MM.1S (cell line): Measurements from ENCODE around the gene KEAP1.
A peak's percentile ranks its signal among the peaks of the same experiment; 100 is the strongest.

ENCODE experiments used
- DNase-seq: peaks from one replicate; pipeline ENCODE4 v3.0.0-alpha.2; 2015
- H2AFZ ChIP-seq: fragments of 300-600 bp; sonication (generic); 2 replicates; pipeline ENCODE4 v1.6.0; 2016; ENCODE audit warnings: antibody characterized with exemption, low read length
- H3F3A ChIP-seq: fragments of 300-600 bp; sonication (generic); 2 replicates; pipeline ENCODE4 v1.6.1; 2016; ENCODE audit warnings: mild to moderate bottlenecking, antibody characterized with exemption, low read length, moderate library complexity, mixed read lengths; ENCODE audit not compliant: insufficient read depth
- H3K27ac ChIP-seq: fragments of 300-600 bp; sonication (generic); 2 replicates; pipeline ENCODE4 v1.5.1; 2016; ENCODE audit warnings: mild to moderate bottlenecking, low read length
- H3K27me3 ChIP-seq: fragments of 300-600 bp; sonication (generic); replicated peaks from 2 replicates; pipeline ENCODE4 v1.6.0; 2016; ENCODE audit warnings: low read length; ENCODE audit not compliant: insufficient read depth
- H3K36me3 ChIP-seq: fragments of 300-600 bp; sonication (generic); replicated peaks from 2 replicates; pipeline ENCODE4 v1.6.1; 2016; ENCODE audit warnings: mild to moderate bottlenecking, low read length, mixed read lengths; ENCODE audit not compliant: insufficient read depth
- H3K4me1 ChIP-seq: fragments of 300-600 bp; sonication (generic); 2 replicates; pipeline ENCODE4 v1.6.1; 2016; ENCODE audit warnings: low read length, mixed read lengths
- H3K4me2 ChIP-seq: fragments of 300-600 bp; sonication (generic); 2 replicates; pipeline ENCODE4 v1.6.0; 2016; ENCODE audit warnings: low read depth, low read length
- H3K4me3 ChIP-seq: fragments of 300-600 bp; sonication (generic); 2 replicates; pipeline ENCODE4 v1.5.1; 2016; ENCODE audit warnings: low read length, mixed read lengths
- H3K79me2 ChIP-seq: fragments of 300-600 bp; sonication (generic); 2 replicates; pipeline ENCODE4 v1.6.1; 2016; ENCODE audit warnings: mixed run types, low read length, mixed read lengths
- H3K9ac ChIP-seq: fragments of 300-600 bp; sonication (generic); 2 replicates; pipeline ENCODE4 v1.6.1; 2016; ENCODE audit warnings: low read length, mixed read lengths
- H3K9me2 ChIP-seq: fragments of 300-600 bp; sonication (generic); replicated peaks from 2 replicates; pipeline ENCODE4 v1.6.1; 2016; ENCODE audit warnings: mild to moderate bottlenecking, low read length, mixed read lengths; ENCODE audit not compliant: insufficient read depth
- H3K9me3 ChIP-seq: fragments of 300-600 bp; sonication (generic); replicated peaks from 2 replicates; pipeline ENCODE4 v1.6.1; 2016; ENCODE audit warnings: mild to moderate bottlenecking, low read length, mixed read lengths; ENCODE audit not compliant: insufficient read depth
- H4K20me1 ChIP-seq: fragments of 300-600 bp; sonication (generic); 2 replicates; pipeline ENCODE4 v1.6.1; 2016; ENCODE audit warnings: mild to moderate bottlenecking, low read length, moderate library complexity, mixed read lengths; ENCODE audit not compliant: insufficient read depth
- EZH2 ChIP-seq: fragments of 300-600 bp; sonication (generic); optimal IDR thresholded peaks from 2 replicates; pipeline ENCODE3; 2017; ENCODE audit warnings: low read depth, mild to moderate bottlenecking, antibody characterized with exemption, low read length, mixed read lengths
- EZH2phosphoT487 ChIP-seq: fragments of 300-600 bp; sonication (generic); IDR thresholded peaks from 2 replicates; pipeline ENCODE4 v1.6.1; 2018; ENCODE audit warnings: antibody characterized with exemption, low read length
- TF ChIP-seq, protein P1 (sequence below): fragments of 300-600 bp; sonication (generic); IDR thresholded peaks from 2 replicates; pipeline ENCODE4 v1.5.1; 2016; ENCODE audit warnings: antibody characterized with exemption, low read length, mixed read lengths

The KEAP1 gene

GRCh38 chr19:10514211-10515145 lies 11.3 kb upstream of the KEAP1 start:
- DNase-seq: no peak
- peaks cover 71% of the 10 kb centered on the region for H3K27me3 ChIP-seq
- no peaks in the 10 kb centered on the region for H3F3A ChIP-seq
- no peaks in the 10 kb centered on the region for H3K79me2 ChIP-seq
- no peak overlapping the region for H3K9ac ChIP-seq
- H3K9me2 ChIP-seq: no peaks in the 10 kb centered on the region
- no peaks in the 10 kb centered on the region for H3K9me3 ChIP-seq
- H3K4me3 ChIP-seq: no peak overlapping the region
- TF ChIP-seq EZH2: no peak
- TF ChIP-seq EZH2phosphoT487: no peak
- TF ChIP-seq, protein P1, sequence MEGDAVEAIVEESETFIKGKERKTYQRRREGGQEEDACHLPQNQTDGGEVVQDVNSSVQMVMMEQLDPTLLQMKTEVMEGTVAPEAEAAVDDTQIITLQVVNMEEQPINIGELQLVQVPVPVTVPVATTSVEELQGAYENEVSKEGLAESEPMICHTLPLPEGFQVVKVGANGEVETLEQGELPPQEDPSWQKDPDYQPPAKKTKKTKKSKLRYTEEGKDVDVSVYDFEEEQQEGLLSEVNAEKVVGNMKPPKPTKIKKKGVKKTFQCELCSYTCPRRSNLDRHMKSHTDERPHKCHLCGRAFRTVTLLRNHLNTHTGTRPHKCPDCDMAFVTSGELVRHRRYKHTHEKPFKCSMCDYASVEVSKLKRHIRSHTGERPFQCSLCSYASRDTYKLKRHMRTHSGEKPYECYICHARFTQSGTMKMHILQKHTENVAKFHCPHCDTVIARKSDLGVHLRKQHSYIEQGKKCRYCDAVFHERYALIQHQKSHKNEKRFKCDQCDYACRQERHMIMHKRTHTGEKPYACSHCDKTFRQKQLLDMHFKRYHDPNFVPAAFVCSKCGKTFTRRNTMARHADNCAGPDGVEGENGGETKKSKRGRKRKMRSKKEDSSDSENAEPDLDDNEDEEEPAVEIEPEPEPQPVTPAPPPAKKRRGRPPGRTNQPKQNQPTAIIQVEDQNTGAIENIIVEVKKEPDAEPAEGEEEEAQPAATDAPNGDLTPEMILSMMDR: no peak
- no peaks in the 10 kb centered on the region for H4K20me1 ChIP-seq
- no peak overlapping the region for H3K27ac ChIP-seq
- no peak overlapping the region for H3K4me2 ChIP-seq
- no peak overlapping the region for H2AFZ ChIP-seq
- H3K4me1 ChIP-seq: no peaks in the 10 kb centered on the region
- H3K36me3 ChIP-seq: no peaks in the 10 kb centered on the region

GRCh38 chr19:10513223-10513622 lies 10.1 kb upstream of the KEAP1 start:
- Histone ChIP-seq H4K20me1 (no peaks in the 10 kb centered on the region), H3F3A (no peaks in the 10 kb centered on the region), H3K4me1 (peaks cover 5% of the 10 kb centered on the region; the same call in 1 of the 2 replicates), H3K4me2 (no peak overlapping the region), H3K79me2 (no peaks in the 10 kb centered on the region), H3K36me3 (no peaks in the 10 kb centered on the region), H3K9ac (no peak overlapping the region), H3K27me3 (peaks cover 59% of the 10 kb centered on the region), H2AFZ (no peak overlapping the region), H3K4me3 (no peak overlapping the region), H3K27ac (no peak overlapping the region), H3K9me2 (no peaks in the 10 kb centered on the region), H3K9me3 (no peaks in the 10 kb centered on the region)
- no peak for DNase-seq
- TF ChIP-seq, protein P1: no peak
- TF ChIP-seq EZH2phosphoT487: no peak
- TF ChIP-seq EZH2: no peak

- Histone ChIP-seq H3K27ac (no peak overlapping the region), H2AFZ (peak overlapping the region; percentile 69), H3K36me3 (no peaks in the 10 kb centered on the region), H3K4me3 (no peak overlapping the region), H3F3A (0 out of 2 replicates have a peak, but pooled peaks cover 4% of the 10 kb centered on the region), H3K4me1 (peaks cover 5% of the 10 kb centered on the region; the same call in 1 of the 2 replicates), H3K9me2 (no peaks in the 10 kb centered on the region), H3K79me2 (no peaks in the 10 kb centered on the region), H3K27me3 (peaks cover 30% of the 10 kb centered on the region), H3K9ac (no peak overlapping the region), H4K20me1 (no peaks in the 10 kb centered on the region), H3K4me2 (peak overlapping the region; percentile 66), H3K9me3 (no peaks in the 10 kb centered on the region)
- peak; percentile 48 for DNase-seq
- TF ChIP-seq, protein P1: peak; percentile 80
- TF ChIP-seq EZH2phosphoT487: no peak
- no peak for TF ChIP-seq EZH2
These were observed 7.2 kb upstream of the KEAP1 start for GRCh38 chr19:10510301-10510802.
